Neural progenitor cell (in vitro differentiated cells): ENCODE measurements around the gene PPM1N. TPM values are rescaled to one million over a fixed set of nuclear protein-coding genes. Genes with fewer than 3 reads are reported as not detected.

Experiments used
- DNase-seq: peaks from one replicate; pipeline ENCODE4 v3.0.0-alpha.2; 2016; ENCODE audit warnings: low spot score
- H2AFZ ChIP-seq: fragments of 200-600 bp; sonication (generic); replicated peaks from 2 replicates; pipeline ENCODE4 v1.6.1; 2016; ENCODE audit warnings: antibody characterized with exemption
- H3F3A ChIP-seq: fragments of 200-600 bp; sonication (generic); 2 replicates; pipeline ENCODE4 v1.6.1; 2016; ENCODE audit warnings: antibody characterized with exemption, low read depth
- H3K27ac ChIP-seq: fragments of 200-600 bp; sonication (generic); 2 replicates; pipeline ENCODE4 v1.5.1; 2016; ENCODE audit warnings: mild to moderate bottlenecking
- H3K27me3 ChIP-seq: fragments of 200-600 bp; sonication (generic); 2 replicates; pipeline ENCODE4 v1.6.1; 2016; ENCODE audit warnings: mild to moderate bottlenecking, moderate library complexity
- H3K36me3 ChIP-seq: fragments of 200-600 bp; sonication (generic); 2 replicates; pipeline ENCODE4 v1.5.1; 2016
- H3K4me1 ChIP-seq: fragments of 200-600 bp; sonication (generic); 2 replicates; pipeline ENCODE4 v1.6.1; 2016; ENCODE audit warnings: mixed run types
- H3K4me2 ChIP-seq: fragments of 200-600 bp; sonication (generic); 2 replicates; pipeline ENCODE4 v1.6.1; 2016
- H3K4me3 ChIP-seq: fragments of 200-600 bp; sonication (generic); 2 replicates; pipeline ENCODE4 v1.5.1; 2016
- H3K79me2 ChIP-seq: fragments of 200-600 bp; sonication (generic); 2 replicates; pipeline ENCODE4 v1.6.1; 2016; ENCODE audit warnings: low read depth
- H3K9ac ChIP-seq: fragments of 200-600 bp; sonication (generic); 2 replicates; pipeline ENCODE4 v1.6.1; 2016
- H3K9me3 ChIP-seq: fragments of 200-600 bp; sonication (generic); 2 replicates; pipeline ENCODE4 v1.5.1; 2016; ENCODE audit warnings: low read depth
- H4K20me1 ChIP-seq: fragments of 200-600 bp; sonication (generic); 2 replicates; pipeline ENCODE4 v1.6.1; 2016; ENCODE audit warnings: low read depth
- H3K27ac Mint-ChIP-seq: 3 replicates; pipeline ENCODE4 v1.8.0; 2021; ENCODE audit warnings: mixed read lengths
- H3K27me3 Mint-ChIP-seq: 2 replicates; pipeline ENCODE4 v1.8.0; 2022; ENCODE audit warnings: low read depth, mild to moderate bottlenecking, inconsistent platforms, moderate library complexity, mixed read lengths; ENCODE audit not compliant: insufficient read depth
- H3K36me3 Mint-ChIP-seq: 3 replicates; pipeline ENCODE4 v1.8.0; 2021; ENCODE audit warnings: mixed read lengths
- H3K4me1 Mint-ChIP-seq: 3 replicates; pipeline ENCODE4 v1.8.0; 2021; ENCODE audit warnings: mixed read lengths
- H3K4me3 Mint-ChIP-seq: 3 replicates; pipeline ENCODE4 v1.8.0; 2021; ENCODE audit warnings: mild to moderate bottlenecking, moderate library complexity, mixed read lengths
- H3K9me3 Mint-ChIP-seq: 3 replicates; pipeline ENCODE4 v1.8.0; 2020; ENCODE audit warnings: mixed read lengths
- CTCF ChIP-seq: fragments of 200-600 bp; sonication (generic); IDR thresholded peaks from 2 replicates; pipeline ENCODE4 v1.5.1; 2017; ENCODE audit warnings: antibody characterized with exemption, mild to moderate bottlenecking
- EZH2 ChIP-seq: fragments of 200-600 bp; sonication (generic); IDR thresholded peaks from 2 replicates; pipeline ENCODE4 v1.6.1; 2017; ENCODE audit warnings: antibody characterized with exemption, mild to moderate bottlenecking, moderate library complexity
- EZH2phosphoT487 ChIP-seq: fragments of 200-600 bp; sonication (generic); IDR thresholded peaks from 2 replicates; pipeline ENCODE4 v1.6.1; 2017; ENCODE audit warnings: antibody characterized with exemption
- total RNA-seq: library from RNA; depleted of rRNA; stranded (reverse); fragments of >200 nt; gene quantifications from 2 replicates; pipeline ENCODE4 v1.2.3, GENCODE V29; 2015; ENCODE audit warnings: low replicate concordance

The PPM1N gene
- total RNA-seq, 1 donor from 2014 or later = 2.4 TPM

DNA sequence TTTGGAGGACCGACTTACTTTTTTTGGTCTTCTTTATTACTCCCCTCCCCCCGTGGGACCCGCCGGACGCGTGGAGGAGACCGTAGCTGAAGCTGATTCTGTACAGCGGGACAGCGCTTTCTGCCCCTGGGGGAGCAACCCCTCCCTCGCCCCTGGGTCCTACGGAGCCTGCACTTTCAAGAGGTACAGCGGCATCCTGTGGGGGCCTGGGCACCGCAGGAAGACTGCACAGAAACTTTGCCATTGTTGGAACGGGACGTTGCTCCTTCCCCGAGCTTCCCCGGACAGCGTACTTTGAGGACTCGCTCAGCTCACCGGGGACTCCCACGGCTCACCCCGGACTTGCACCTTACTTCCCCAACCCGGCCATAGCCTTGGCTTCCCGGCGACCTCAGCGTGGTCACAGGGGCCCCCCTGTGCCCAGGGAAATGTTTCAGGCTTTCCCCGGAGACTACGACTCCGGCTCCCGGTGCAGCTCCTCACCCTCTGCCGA, 30.0 kb upstream of the PPM1N start:
- H4K20me1 ChIP-seq = peaks cover 8% of the 10 kb centered on the region
- peaks cover 39% of the 10 kb centered on the region for H3K4me1 Mint-ChIP-seq
- H3K27me3 ChIP-seq = peaks cover 40% of the 10 kb centered on the region
- peak overlapping the region; percentile 97 for H3K27ac Mint-ChIP-seq
- H3K9ac ChIP-seq = peak overlapping the region; percentile 10
- peak overlapping the region; percentile 70 for H3K4me3 ChIP-seq
- H3K4me1 ChIP-seq = peaks cover 11% of the 10 kb centered on the region
- peak overlapping the region; percentile 97 for H3K4me2 ChIP-seq
- TF ChIP-seq EZH2phosphoT487 (no peak), CTCF (no peak), EZH2 (no peak)
- H3K4me3 Mint-ChIP-seq = peak overlapping the region; percentile 92
- H3K27ac ChIP-seq = no peak overlapping the region
- no peaks in the 10 kb centered on the region for H3K9me3 ChIP-seq
- H3K9me3 Mint-ChIP-seq = no peaks in the 10 kb centered on the region
- H3K36me3 ChIP-seq = no peaks in the 10 kb centered on the region
- peaks cover 21% of the 10 kb centered on the region for H3F3A ChIP-seq
- H3K36me3 Mint-ChIP-seq = no peaks in the 10 kb centered on the region
- no peaks in the 10 kb centered on the region for H3K79me2 ChIP-seq
- peak overlapping the region; percentile 42 for H2AFZ ChIP-seq
- peaks cover 30% of the 10 kb centered on the region for H3K27me3 Mint-ChIP-seq
- DNase-seq = peak; percentile 68

GRCh38 chr19:45468803-45469131, 29.5 kb upstream of the PPM1N start:
- Mint-ChIP-seq H3K4me1 (peaks cover 42% of the 10 kb centered on the region), H3K36me3 (no peaks in the 10 kb centered on the region), H3K9me3 (no peaks in the 10 kb centered on the region), H3K4me3 (peak overlapping the region; percentile 92), H3K27me3 (peaks cover 33% of the 10 kb centered on the region), H3K27ac (peak overlapping the region; percentile 97)
- Histone ChIP-seq H4K20me1 (peaks cover 8% of the 10 kb centered on the region), H3K27me3 (peaks cover 40% of the 10 kb centered on the region), H2AFZ (peak overlapping the region; percentile 42), H3K9me3 (no peaks in the 10 kb centered on the region), H3K9ac (peak overlapping the region; percentile 10), H3F3A (peaks cover 21% of the 10 kb centered on the region), H3K36me3 (no peaks in the 10 kb centered on the region), H3K4me2 (peak overlapping the region; percentile 97), H3K4me1 (peaks cover 11% of the 10 kb centered on the region), H3K79me2 (no peaks in the 10 kb centered on the region), H3K27ac (no peak overlapping the region), H3K4me3 (peak overlapping the region; percentile 70)
- DNase-seq = no peak
- no peak for TF ChIP-seq EZH2
- TF ChIP-seq CTCF = no peak

- H3K27me3 Mint-ChIP-seq = peaks cover 37% of the 10 kb centered on the region
- Histone ChIP-seq H3F3A (peaks cover 21% of the 10 kb centered on the region), H3K4me1 (peaks cover 11% of the 10 kb centered on the region), H4K20me1 (peaks cover 8% of the 10 kb centered on the region), H3K4me2 (peak overlapping the region; percentile 97), H3K27me3 (peaks cover 40% of the 10 kb centered on the region), H3K9ac (peak overlapping the region; percentile 10), H3K36me3 (no peaks in the 10 kb centered on the region), H3K9me3 (no peaks in the 10 kb centered on the region), H3K4me3 (peak overlapping the region; percentile 70), H3K27ac (peak overlapping the region; percentile 8), H3K79me2 (no peaks in the 10 kb centered on the region), H2AFZ (peak overlapping the region; percentile 43)
- peak overlapping the region; percentile 92 for H3K4me3 Mint-ChIP-seq
- H3K27ac Mint-ChIP-seq = peak overlapping the region; percentile 81
- H3K9me3 Mint-ChIP-seq = no peaks in the 10 kb centered on the region
- TF ChIP-seq EZH2 (no peak), EZH2phosphoT487 (no peak), CTCF (peak; percentile 8)
- peaks cover 48% of the 10 kb centered on the region for H3K4me1 Mint-ChIP-seq
- DNase-seq = peak; percentile 98
- H3K36me3 Mint-ChIP-seq = no peaks in the 10 kb centered on the region
These were observed 28.9 kb upstream of the PPM1N start for GRCh38 chr19:45469132-45469944.
